NCI-H510A treated with DMSO at 0.1 percent for 48 hours (cell line): ENCODE results near the gene AGBL5.
A peak's percentile ranks its signal among the peaks of the same experiment; 100 is the strongest.
"Not testable (repeated sequence)": the region's sequence is repeated elsewhere in the genome, so short reads cannot be mapped to it uniquely, and the experiment has no call there.

Experiments
- DNase-seq: peaks from one replicate; lab custom pipeline; 2025; lab: John Stamatoyannopoulos, UW

AGBL5 gene

DNA sequence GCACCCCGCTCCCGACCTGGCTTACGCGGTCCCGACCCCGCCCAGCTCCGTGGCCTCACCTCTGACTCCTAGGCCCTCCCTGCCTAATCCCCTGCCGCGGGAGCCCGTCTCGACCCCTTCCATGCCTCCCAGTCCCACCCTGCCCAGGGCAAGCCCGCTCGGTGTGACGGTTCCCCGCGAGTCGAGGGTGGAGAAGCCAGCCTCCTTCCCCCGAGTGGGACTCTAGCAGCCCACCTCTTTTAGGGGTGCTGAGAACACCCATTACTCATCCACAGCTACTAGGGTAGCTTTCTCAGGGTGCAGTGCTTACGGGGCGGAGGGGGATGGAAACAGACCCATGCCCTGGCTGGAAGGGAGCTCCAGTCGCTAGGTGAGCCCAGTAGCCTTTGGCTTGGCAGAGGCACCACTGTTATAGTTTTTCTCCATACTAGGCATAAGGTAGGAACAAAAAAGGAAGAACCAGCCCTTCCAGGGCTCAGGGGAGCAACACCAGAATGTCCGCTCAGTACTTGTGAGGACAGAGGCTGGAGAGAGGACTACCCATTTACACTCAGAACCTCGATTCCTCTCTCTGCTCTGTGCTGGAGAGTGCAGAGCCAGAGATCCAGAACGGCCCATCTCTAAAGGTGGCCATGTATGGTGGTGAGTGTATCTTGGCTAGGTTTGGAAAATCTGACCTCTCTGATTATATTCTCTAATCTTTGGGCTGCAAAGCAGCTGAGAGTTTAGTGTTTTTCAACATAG lies 606 bp downstream of the AGBL5 start:
- DNase-seq, result no peak

- no peak for DNase-seq
Measured at GRCh38 chr2:27053321-27053720, 1.9 kb downstream of the AGBL5 start.

DNA sequence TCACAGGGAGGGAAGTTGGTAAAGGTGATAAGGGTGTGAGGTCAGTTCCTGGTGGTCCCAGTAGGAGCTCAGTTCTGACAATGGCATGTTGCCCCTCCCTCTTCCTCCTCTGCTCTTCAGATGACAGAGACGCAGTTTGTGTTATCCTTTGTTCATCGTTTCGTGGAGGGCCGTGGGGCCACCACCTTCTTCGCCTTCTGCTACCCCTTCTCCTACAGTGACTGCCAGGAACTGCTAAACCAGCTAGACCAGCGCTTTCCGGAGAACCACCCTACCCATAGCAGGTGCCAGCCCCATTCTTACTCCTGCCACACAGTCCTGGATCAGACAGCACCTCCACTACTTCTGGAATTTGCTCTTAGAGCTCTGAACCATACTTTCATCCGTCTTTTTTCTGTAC lies 2.3 kb downstream of the AGBL5 start:
- DNase-seq, result no peak

DNA sequence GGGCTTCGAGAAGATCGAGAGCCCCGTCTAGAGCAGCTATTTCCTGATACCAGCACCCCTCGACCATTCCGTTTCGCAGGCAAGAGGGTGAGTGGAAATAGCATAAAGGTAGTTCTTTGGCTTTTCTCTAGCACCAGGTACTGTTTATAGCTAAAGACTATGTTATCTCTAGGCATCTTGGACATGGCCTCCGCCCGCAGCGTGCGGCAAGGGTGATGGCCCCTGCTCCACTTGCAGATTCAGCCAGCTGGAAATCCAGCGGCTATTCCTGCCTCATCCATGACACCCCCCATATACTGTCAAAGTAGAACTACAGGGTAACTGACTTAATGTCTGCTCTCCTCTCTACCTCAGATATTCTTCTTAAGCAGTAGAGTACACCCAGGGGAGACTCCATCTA lies 3.3 kb downstream of the AGBL5 start:
- DNase-seq, result no peak

- no peak for DNase-seq
Measured at GRCh38 chr2:27057184-27057583, 5.7 kb downstream of the AGBL5 start.

DNA sequence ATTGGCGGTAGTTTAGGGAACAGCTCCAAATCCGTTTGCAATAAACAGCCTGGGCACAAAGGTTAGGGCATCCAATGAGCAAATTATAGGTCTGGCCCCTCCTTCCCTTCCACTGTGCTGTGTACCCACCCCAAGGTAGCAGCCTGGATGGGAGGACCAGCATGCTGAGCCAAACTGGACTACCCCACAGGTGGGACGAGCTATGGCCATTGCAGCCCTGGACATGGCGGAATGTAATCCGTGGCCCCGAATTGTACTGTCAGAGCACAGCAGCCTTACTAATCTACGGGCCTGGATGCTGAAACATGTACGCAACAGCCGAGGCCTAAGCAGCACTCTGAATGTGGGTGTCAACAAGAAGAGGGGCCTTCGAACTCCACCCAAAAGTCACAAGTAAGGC lies 6.7 kb downstream of the AGBL5 start:
- no peak for DNase-seq

DNA sequence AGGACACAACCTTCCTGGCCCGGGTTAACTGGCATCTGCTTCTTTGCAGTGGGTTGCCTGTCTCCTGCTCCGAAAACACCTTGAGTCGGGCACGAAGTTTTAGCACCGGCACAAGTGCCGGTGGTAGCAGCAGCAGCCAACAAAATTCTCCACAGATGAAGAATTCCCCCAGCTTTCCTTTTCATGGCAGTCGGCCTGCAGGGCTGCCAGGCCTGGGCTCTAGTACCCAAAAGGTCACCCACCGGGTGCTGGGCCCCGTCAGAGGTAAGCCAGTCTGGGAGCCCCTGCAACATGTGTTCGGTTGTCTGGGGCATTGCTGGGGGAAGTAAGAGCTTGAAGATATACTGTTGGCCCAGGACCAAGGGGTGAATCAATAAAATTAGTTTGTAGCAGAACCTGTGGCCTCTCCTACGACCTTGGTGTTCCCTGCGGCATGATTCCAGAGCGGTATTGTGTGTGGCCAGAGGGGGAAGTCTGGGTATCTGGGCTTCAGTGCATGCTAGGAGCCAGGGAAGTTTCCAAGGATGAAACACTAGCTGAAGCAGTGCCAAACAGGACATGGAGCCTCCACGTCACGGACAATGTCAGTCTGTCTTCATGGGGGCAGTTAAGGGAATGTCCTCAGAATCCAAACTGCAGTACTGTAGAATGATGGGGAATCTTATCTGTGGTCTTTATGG lies 7.8 kb downstream of the AGBL5 start:
- no peak for DNase-seq

DNA sequence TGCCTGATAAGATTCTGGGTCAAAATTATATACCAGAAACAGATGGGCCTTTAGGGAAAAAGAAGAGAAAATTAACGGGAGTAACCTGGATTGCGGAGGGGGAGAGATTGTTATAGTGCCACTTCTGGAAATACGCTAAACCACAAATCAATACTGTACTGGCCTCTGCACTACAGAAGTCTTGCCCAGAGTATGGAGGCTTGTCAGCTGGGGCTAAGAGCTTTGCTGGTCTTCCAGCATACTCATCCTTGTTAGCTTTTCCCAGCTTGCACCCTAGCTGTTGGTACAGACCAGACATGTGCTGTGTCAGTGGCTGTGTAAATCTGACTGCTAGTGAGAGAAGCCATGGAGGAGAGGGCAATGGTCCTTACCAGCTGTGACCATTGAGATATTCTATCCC lies 8.9 kb downstream of the AGBL5 start:
- DNase-seq, result no peak

DNA sequence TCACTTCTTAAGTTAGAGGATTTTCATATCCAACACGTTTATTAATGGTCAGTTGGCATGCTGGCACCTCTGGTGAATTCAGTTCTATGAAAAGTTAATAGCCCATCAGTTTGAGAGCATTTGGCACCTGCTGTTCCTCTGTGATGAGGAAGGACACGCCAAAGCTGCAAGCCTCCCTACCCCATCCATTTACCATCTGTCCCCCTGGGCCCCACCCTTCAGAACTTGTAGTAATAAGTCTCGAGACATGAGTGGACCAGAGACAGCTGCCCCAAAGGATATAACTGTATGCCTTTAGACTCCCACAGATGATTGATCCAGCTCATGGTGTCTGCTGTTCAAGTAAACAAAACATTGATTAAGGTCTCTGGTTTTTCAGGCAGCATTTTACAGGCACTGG lies 13.7 kb downstream of the AGBL5 start:
- DNase-seq, result no peak

- DNase-seq, result no peak
Measured at GRCh38 chr2:27067385-27067784, 15.9 kb downstream of the AGBL5 start.

- DNase-seq, result no peak
Measured at GRCh38 chr2:27069436-27069835, 18.0 kb downstream of the AGBL5 start.

GRCh38 chr2:27069961-27070618 lies 18.6 kb downstream of the AGBL5 start:
- no peak for DNase-seq

DNA sequence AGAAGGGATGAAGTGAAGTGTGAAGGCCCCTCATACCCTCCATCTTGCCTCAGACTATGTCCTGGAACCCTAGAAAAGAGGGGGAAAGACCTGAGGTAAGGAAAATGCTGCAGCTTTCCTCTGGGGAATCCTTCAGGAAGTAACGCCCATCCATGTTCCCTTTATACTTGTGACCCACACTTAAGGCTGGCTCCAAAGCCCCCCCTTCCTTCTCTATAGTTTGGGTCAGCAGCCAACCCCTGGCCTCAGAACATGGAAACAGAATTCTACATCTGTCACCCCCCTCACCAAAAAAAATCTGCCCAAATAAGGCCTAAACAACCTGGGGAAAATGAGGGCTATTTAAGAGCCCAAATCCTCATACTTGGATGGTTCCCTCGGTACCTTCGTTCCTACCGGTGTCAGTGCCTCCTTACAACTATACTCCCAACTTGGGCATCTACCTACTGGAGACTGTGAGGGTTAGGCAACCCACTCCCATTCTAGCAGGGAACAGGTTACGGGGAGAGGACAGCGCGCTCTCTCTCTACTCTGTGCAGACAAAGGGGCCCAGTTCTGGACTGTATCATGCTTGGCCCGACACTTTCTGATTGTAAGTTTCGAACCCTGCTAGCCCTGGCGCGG lies 19.3 kb downstream of the AGBL5 start:
- no peak for DNase-seq

DNA sequence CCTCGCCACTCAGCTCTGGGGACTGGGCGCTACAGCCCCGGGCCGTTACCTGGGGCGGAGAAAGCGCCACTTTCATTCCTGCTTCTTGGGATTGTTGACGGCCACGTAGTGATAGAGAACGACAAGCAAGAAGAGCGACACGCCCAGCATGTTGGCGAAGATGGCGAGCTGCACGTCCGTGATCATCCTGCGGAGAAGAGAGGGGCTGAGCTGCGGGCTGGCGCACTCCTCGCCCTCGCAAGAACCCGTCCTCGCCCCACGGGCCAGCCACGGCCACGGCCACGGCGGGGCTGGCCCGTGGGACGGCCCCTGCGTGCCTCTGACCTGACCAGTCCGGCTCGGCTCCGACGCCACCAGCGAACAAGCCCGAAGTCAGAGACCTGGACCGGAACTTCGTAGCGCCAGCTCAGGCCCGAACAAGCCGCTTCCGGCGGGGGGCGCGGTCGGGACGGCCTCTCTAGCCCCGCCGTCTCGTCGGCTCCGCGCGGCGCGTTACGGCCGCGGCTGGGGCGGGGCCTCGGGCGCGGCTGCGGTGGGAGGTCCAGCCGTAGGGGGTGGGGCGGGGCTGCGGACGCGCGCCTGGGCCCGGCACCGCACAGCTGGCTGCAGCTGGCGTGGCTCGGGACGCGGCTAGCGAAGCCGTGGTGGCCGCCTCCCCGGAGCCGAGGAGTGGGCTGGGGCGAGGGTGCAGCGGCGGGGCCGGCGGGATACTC lies 20.0 kb downstream of the AGBL5 start, which contains the start of gene OST4:
Gene OST4, minus strand, starts transcription at position 378 of the 713 bp plus-strand sequence.
- DNase-seq, result peak; percentile 76

- DNase-seq, result peak; percentile 14
Measured at GRCh38 chr2:27071990-27072830, 20.7 kb downstream of the AGBL5 start.

- DNase-seq, result no peak
Measured at GRCh38 chr2:27072920-27073319, 21.5 kb downstream of the AGBL5 start.

DNA sequence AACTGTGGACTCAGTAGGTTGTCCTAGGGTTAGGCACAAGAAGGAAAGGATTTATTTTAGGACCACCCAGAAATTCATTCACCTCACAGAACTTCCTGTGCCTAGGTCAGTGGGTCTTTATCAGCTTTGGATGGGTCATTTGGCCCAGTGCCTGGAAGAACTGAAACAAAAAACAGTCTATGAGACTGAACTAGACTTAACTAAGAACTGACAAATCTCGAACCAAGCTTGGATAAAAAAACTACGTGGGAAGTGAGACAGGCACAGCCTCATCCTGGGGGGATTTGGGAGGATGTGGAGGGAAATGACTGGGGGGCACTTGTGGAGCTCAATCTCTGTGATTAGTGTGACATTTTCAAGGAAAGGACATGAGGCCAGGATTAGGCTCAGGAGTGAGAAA lies 22.3 kb downstream of the AGBL5 start:
- DNase-seq, result no peak

GRCh38 chr2:27074738-27075565 lies 23.5 kb downstream of the AGBL5 start:
- DNase-seq, result peak; percentile 68

GRCh38 chr2:27075566-27075871 lies 24.1 kb downstream of the AGBL5 start:
- DNase-seq, result not testable (repeated sequence)

DNA sequence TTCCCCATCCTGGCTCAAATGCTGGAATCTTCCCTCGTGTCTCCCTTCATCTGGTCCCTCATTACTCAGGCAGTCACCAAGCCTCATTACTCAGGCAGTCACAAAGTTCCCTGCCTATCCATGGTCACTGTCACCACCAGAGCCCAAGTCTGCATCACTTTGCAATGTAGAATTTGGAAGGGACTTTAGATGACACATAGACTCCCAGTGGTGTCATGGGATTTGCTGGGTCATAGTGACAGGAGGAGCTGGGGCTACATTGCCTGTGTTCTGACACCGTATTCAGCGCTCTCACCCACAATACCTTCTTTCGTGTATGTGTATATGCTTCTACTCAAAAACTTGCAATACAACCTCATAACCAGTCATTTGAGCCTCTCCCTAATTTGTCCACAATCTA lies 24.9 kb downstream of the AGBL5 start:
- DNase-seq, result no peak
